DND-41 (cell line): ENCODE measurements around the gene HSD17B11.
"Not testable (repeated sequence)": the region's sequence is repeated elsewhere in the genome, so short reads cannot be mapped to it uniquely, and the experiment has no call there.

Experiments
- ATAC-seq: fragments of 200-7000 bp; cut with Tn5 transposase; 3 replicates; pipeline ENCODE4 v1.9.1; 2021; ENCODE audit warnings: low read depth; ENCODE audit not compliant: insufficient read depth
- DNase-seq: peaks from one replicate; pipeline ENCODE4 v3.0.0-alpha.2; 2020
- H2AFZ ChIP-seq: 2 replicates; pipeline ENCODE4 v1.6.0; 2012; ENCODE audit warnings: low read depth, low read length
- H3K27ac ChIP-seq: 2 replicates; pipeline ENCODE4 v1.5.1; 2012; ENCODE audit warnings: low read length, inconsistent platforms
- H3K27me3 ChIP-seq: fragments of 200-600 bp; sonication (generic); 2 replicates; pipeline ENCODE4 v1.6.0; 2012; ENCODE audit warnings: low read length, mild to moderate bottlenecking, inconsistent platforms; ENCODE audit not compliant: insufficient read depth, poor library complexity
- H3K36me3 ChIP-seq: 2 replicates; pipeline ENCODE4 v1.5.1; 2012; ENCODE audit warnings: low read length, inconsistent platforms; ENCODE audit not compliant: insufficient read depth
- H3K4me1 ChIP-seq: 2 replicates; pipeline ENCODE4 v1.5.1; 2012; ENCODE audit warnings: mild to moderate bottlenecking, low read length; ENCODE audit not compliant: insufficient read depth
- H3K4me2 ChIP-seq: 2 replicates; pipeline ENCODE4 v1.6.0; 2012; ENCODE audit warnings: mild to moderate bottlenecking, moderate library complexity, low read length, inconsistent platforms; ENCODE audit not compliant: insufficient read depth
- H3K4me3 ChIP-seq, 2 experiments: fragments of 200-600 bp in 1 of 2; shearing (Covaris generic) in 1 of 2; 2 replicates each; pipeline ENCODE4 v1.5.1; 2012 to 2016; ENCODE audit warnings: inconsistent platforms in 2 of 2, low read length in 2 of 2, mild to moderate bottlenecking in 2 of 2, low read depth in 1 of 2, moderate library complexity in 1 of 2
- H3K79me2 ChIP-seq: 2 replicates; pipeline ENCODE4 v1.6.0; 2012; ENCODE audit warnings: low read length, inconsistent platforms; ENCODE audit not compliant: insufficient read depth
- H3K9ac ChIP-seq: 2 replicates; pipeline ENCODE4 v1.6.0; 2012; ENCODE audit warnings: low read depth, mild to moderate bottlenecking, inconsistent platforms, low read length, moderate library complexity
- H3K9me3 ChIP-seq: 2 replicates; pipeline ENCODE4 v1.5.1; 2012; ENCODE audit warnings: low read length, moderate library complexity, mild to moderate bottlenecking, inconsistent platforms; ENCODE audit not compliant: insufficient read depth, severe bottlenecking
- H4K20me1 ChIP-seq: 2 replicates; pipeline ENCODE4 v1.6.0; 2012; ENCODE audit warnings: low read length; ENCODE audit not compliant: insufficient read depth
- EZH2 ChIP-seq: IDR thresholded peaks from 3 replicates; pipeline ENCODE4 v1.6.1; 2012; ENCODE audit warnings: borderline replicate concordance, low read depth, mild to moderate bottlenecking, moderate library complexity, low read length, inconsistent platforms; ENCODE audit not compliant: severe bottlenecking
- TF ChIP-seq, protein P1 (sequence below): IDR thresholded peaks from 2 replicates; pipeline ENCODE4 v1.5.1; 2012; ENCODE audit warnings: borderline replicate concordance, low read length, moderate library complexity, mild to moderate bottlenecking; ENCODE audit not compliant: poor library complexity, severe bottlenecking; ENCODE audit errors: extremely low read depth

HSD17B11 gene

GRCh38 chr4:87425711-87426110, 34.7 kb upstream of the HSD17B11 start:
- H3K79me2 ChIP-seq: peaks cover 92% of the 10 kb centered on the region
- no peak for TF ChIP-seq EZH2
- TF ChIP-seq, protein P1, sequence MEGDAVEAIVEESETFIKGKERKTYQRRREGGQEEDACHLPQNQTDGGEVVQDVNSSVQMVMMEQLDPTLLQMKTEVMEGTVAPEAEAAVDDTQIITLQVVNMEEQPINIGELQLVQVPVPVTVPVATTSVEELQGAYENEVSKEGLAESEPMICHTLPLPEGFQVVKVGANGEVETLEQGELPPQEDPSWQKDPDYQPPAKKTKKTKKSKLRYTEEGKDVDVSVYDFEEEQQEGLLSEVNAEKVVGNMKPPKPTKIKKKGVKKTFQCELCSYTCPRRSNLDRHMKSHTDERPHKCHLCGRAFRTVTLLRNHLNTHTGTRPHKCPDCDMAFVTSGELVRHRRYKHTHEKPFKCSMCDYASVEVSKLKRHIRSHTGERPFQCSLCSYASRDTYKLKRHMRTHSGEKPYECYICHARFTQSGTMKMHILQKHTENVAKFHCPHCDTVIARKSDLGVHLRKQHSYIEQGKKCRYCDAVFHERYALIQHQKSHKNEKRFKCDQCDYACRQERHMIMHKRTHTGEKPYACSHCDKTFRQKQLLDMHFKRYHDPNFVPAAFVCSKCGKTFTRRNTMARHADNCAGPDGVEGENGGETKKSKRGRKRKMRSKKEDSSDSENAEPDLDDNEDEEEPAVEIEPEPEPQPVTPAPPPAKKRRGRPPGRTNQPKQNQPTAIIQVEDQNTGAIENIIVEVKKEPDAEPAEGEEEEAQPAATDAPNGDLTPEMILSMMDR: no peak
- no peak for ATAC-seq

DNA sequence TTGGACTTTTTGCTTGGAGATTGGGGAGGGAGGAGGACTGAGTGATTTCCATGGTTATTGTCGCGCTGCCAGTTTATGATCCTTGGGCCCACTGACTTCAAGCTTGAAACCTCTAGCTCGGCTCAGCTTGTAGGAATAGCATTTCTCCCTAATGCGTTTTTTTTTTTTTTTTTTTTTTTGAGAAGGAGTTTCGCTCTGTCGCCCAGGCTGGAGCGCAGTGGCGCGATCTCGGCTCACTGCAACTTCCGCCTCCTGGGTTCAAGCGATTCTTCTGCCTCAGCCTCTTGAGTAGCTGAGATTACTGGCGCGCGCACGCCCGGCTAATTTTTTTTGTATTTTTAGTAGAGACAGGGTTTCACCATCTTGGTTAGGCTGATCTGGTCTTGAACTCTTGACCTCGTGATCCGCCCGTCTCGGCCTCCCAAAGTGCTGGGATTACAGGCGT, 33.1 kb upstream of the HSD17B11 start:
- peak overlapping the region; percentile 81 for H3K9ac ChIP-seq
- peak overlapping the region; percentile 55; the same call in 1 of the 2 replicates for H3K27ac ChIP-seq

More at GRCh38 chr4:87425711-87426110, 34.7 kb upstream of the HSD17B11 start:
- Histone ChIP-seq H3K27me3 (no peaks in the 10 kb centered on the region), H4K20me1 (no peaks in the 10 kb centered on the region), H2AFZ (no peak overlapping the region), H3K4me1 (peaks cover 30% of the 10 kb centered on the region), H3K36me3 (no peaks in the 10 kb centered on the region), H3K4me3 (no peak overlapping the region), H3K27ac (no peak overlapping the region), H3K9me3 (no peaks in the 10 kb centered on the region), H3K4me2 (no peak overlapping the region), H3K9ac (no peak overlapping the region)
- no peak for DNase-seq

DNA sequence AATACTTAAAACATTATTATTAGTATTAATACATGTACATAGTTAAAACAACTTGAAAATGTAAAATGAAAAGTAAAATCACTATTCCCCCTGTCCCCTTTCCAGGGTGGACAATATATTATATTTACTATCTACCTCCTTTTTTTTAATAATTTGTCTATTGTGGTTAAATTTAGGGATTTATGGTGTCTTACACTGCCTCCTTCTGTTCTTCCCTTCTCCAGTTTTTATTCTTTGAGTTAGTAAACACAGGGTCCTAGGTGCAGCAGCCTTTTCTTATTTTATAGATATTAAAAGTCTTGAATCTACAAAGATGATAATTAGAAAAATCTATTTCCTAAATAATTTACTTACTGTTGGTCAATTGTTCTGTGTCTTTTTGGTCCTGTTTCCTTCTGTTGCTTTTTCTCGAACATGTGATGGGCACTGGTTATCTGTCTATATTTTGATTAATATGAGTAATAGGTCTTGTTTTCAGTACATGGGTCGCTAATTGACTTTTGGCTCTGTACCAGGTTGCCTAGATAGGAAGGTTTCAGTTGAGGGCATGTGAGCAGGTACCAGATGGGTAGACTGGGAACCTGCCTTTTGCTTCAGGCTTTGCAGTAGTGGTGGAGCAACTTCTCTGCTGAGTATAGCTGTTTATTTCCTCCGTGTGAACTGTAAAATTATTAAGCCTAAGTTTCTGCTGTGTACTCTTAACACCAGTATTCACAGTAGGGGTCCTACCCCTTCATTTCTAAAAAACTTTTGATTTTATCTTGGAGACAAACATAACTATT, 32.5 kb upstream of the HSD17B11 start:
- Histone ChIP-seq H3K4me3 (peak overlapping the region; percentile 75 to 84), H3K79me2 (peaks cover 70% of the 10 kb centered on the region), H3K27ac (peak overlapping the region; percentile 55), H4K20me1 (no peaks in the 10 kb centered on the region), H3K4me2 (peak overlapping the region; percentile 93), H2AFZ (peak overlapping the region; percentile 70), H3K36me3 (no peaks in the 10 kb centered on the region), H3K9ac (peak overlapping the region; percentile 81), H3K4me1 (peaks cover 30% of the 10 kb centered on the region), H3K9me3 (no peaks in the 10 kb centered on the region), H3K27me3 (no peaks in the 10 kb centered on the region)
- ATAC-seq (no peak), DNase-seq (no peak)
- TF ChIP-seq EZH2: no peak
- TF ChIP-seq, protein P1: peak; percentile 32

More for the DNA sequence above, 33.1 kb upstream of the HSD17B11 start:
- not testable (repeated sequence) for H3K36me3 ChIP-seq, H3K9me3 ChIP-seq, H4K20me1 ChIP-seq, H3K27me3 ChIP-seq, DNase-seq, ATAC-seq
- Histone ChIP-seq H2AFZ (peak overlapping the region; percentile 70; the same call in 1 of the 2 replicates), H3K79me2 (peaks cover 76% of the 10 kb centered on the region), H3K4me2 (peak overlapping the region; percentile 93), H3K4me3 (peak overlapping the region; percentile 75 to 84; a peak in 3 of 4 replicates), H3K4me1 (peaks cover 30% of the 10 kb centered on the region)
